ENCODE data around the gene SHC2. TPM values are rescaled to one million over a fixed set of nuclear protein-coding genes. Genes with fewer than 3 reads are reported as not detected.

Gene SHC2
- total and polyA plus RNA-seq, 8 donors, result 13.8 to 169 (median 36.6) TPM

GRCh38 chr19:463483-464207 is 2.8 kb upstream of the SHC2 start:
- intact Hi-C loops (cut with DNase I; ENCODE audit: low total_unique reads), result no loop called here
- Histone ChIP-seq H3K9me3 (no peaks in the 10 kb centered on the region), H3K27me3 (peaks cover 0 to 32% (median 14%) of the 10 kb centered on the region in 3 donors), H3K36me3 (no peaks in the 10 kb centered on the region), H3K4me1 (peaks cover 19 to 30% (median 28%) of the 10 kb centered on the region in 4 donors), H3K27ac (no peak overlapping the region), H3K4me3 (no peak overlapping the region)
- DNase-seq, result no peak
- WGBS, 5 donors, result 68 to 81% (median 74%) methylated on average over 10 to 35 of the region's 35 CpGs
- TF ChIP-seq POLR2A (IDR thresholded peaks at IDR 0.05) (no peak), POLR2AphosphoS5 (IDR thresholded peaks at IDR 0.05) (no peak), CTCF (IDR thresholded peaks at IDR 0.05) (no peak), EP300 (IDR thresholded peaks at IDR 0.05) (no peak)

- Histone ChIP-seq H3K27me3 (peaks cover 0 to 32% (median 14%) of the 10 kb centered on the region in 3 donors), H3K4me3 (peak overlapping the region; percentile 54 to 73 (median 68)), H3K36me3 (no peaks in the 10 kb centered on the region), H3K4me1 (peaks cover 19 to 32% (median 28%) of the 10 kb centered on the region in 4 donors), H3K27ac (peak overlapping the region; percentile 35 to 89 (median 73)), H3K9me3 (no peaks in the 10 kb centered on the region)
- intact Hi-C loops (cut with DNase I; ENCODE audit: low total_unique reads), result no loop called here
- TF ChIP-seq POLR2AphosphoS5 (IDR thresholded peaks at IDR 0.05), result peak in 2 of 3 donors; percentile 23 to 71
- no peak for TF ChIP-seq POLR2A (IDR thresholded peaks at IDR 0.05)
- TF ChIP-seq EP300 (IDR thresholded peaks at IDR 0.05), result no peak
- TF ChIP-seq CTCF (IDR thresholded peaks at IDR 0.05), result no peak
- DNase-seq, result peak; percentile 78 to 91
- 5 to 23% (median 9%) methylated on average over 14 to 60 of the region's 60 CpGs for WGBS, 5 donors
Measured at GRCh38 chr19:461721-462551, 1.1 kb upstream of the SHC2 start.

GRCh38 chr19:459724-460511 is 915 bp downstream of the SHC2 start:
- peaks cover 19 to 32% (median 28%) of the 10 kb centered on the region in 4 donors for H3K4me1 ChIP-seq
- DNase-seq, result peak; percentile 69 to 93
- no peak for TF ChIP-seq POLR2A (IDR thresholded peaks at IDR 0.05)
- TF ChIP-seq POLR2AphosphoS5 (IDR thresholded peaks at IDR 0.05), result peak in 2 of 3 donors; percentile 39 to 42
- no peak for TF ChIP-seq CTCF (IDR thresholded peaks at IDR 0.05)
- no peaks in the 10 kb centered on the region for H3K9me3 ChIP-seq
- peaks cover 0 to 32% (median 14%) of the 10 kb centered on the region in 3 donors for H3K27me3 ChIP-seq
- H3K27ac ChIP-seq, result peak overlapping the region; percentile 84 to 89 (median 87)
- intact Hi-C loops (cut with DNase I; ENCODE audit: low total_unique reads), result no loop called here
- WGBS, 5 donors, result 2 to 6% (median 3%) methylated on average over 16 to 62 of the region's 66 CpGs
- H3K4me3 ChIP-seq, result peak overlapping the region; percentile 66 to 73 (median 72)
- peaks cover 0 to 12% (median 0%) of the 10 kb centered on the region in 4 donors for H3K36me3 ChIP-seq

Data from stomach (tissue), 9 donors.